Fibroblast of skin of abdomen (primary cell): Measurements from ENCODE around the gene LRP6.
"Not testable (repeated sequence)": the region's sequence is repeated elsewhere in the genome, so short reads cannot be mapped to it uniquely, and the experiment has no call there.

Source experiments
- DNase-seq: peaks from one replicate; pipeline ENCODE4 v3.0.0-alpha.2; 2013

The LRP6 gene

GRCh38 chr12:12178559-12178958 is 88.3 kb downstream of the LRP6 start:
- DNase-seq = peak; percentile 58

- DNase-seq = no peak
These were observed 90.4 kb downstream of the LRP6 start for GRCh38 chr12:12176402-12176801.

GRCh38 chr12:12171991-12172511 is 94.8 kb downstream of the LRP6 start:
- peak; percentile 74 for DNase-seq

GRCh38 chr12:12167847-12168246 is 99.0 kb downstream of the LRP6 start:
- DNase-seq = no peak

GRCh38 chr12:12166751-12167150 is 100.1 kb downstream of the LRP6 start:
- no peak for DNase-seq

GRCh38 chr12:12159988-12160387 is 106.9 kb downstream of the LRP6 start:
- DNase-seq = peak; percentile 40

GRCh38 chr12:12158858-12159257 is 108.0 kb downstream of the LRP6 start:
- DNase-seq = no peak

- DNase-seq = no peak
These were observed 109.4 kb downstream of the LRP6 start for GRCh38 chr12:12157424-12157823.

- no peak for DNase-seq
These were observed 110.0 kb downstream of the LRP6 start for GRCh38 chr12:12156828-12157227.

GRCh38 chr12:12156116-12156515 is 110.7 kb downstream of the LRP6 start:
- no peak for DNase-seq

GRCh38 chr12:12153596-12153995 is 113.2 kb downstream of the LRP6 start:
- DNase-seq = no peak

- no peak for DNase-seq
These were observed 119.7 kb downstream of the LRP6 start for GRCh38 chr12:12147111-12147510.

GRCh38 chr12:12144531-12144930 is 122.3 kb downstream of the LRP6 start:
- DNase-seq = not testable (repeated sequence)

- no peak for DNase-seq
These were observed 125.8 kb downstream of the LRP6 start for GRCh38 chr12:12141000-12141399.

GRCh38 chr12:12138203-12139154 is 128.4 kb downstream of the LRP6 start:
- DNase-seq = no peak

GRCh38 chr12:12133785-12134184 is 133.1 kb downstream of the LRP6 start:
- DNase-seq = no peak

- DNase-seq = no peak
These were observed 133.6 kb downstream of the LRP6 start for GRCh38 chr12:12133259-12133658.

GRCh38 chr12:12128670-12129069 is 138.2 kb downstream of the LRP6 start:
- peak; percentile 5 for DNase-seq

GRCh38 chr12:12127304-12127703 is 139.5 kb downstream of the LRP6 start:
- DNase-seq = no peak

- no peak for DNase-seq
These were observed 140.3 kb downstream of the LRP6 start for GRCh38 chr12:12126551-12126950.

GRCh38 chr12:12123036-12123604 is 143.7 kb downstream of the LRP6 start:
- no peak for DNase-seq

- no peak for DNase-seq
These were observed 145.8 kb downstream of the LRP6 start for GRCh38 chr12:12121061-12121460.

GRCh38 chr12:12116677-12117076 is 150.2 kb downstream of the LRP6 start:
- no peak for DNase-seq

- no peak for DNase-seq
These were observed 151.3 kb downstream of the LRP6 start for GRCh38 chr12:12115514-12115913.
